ENCODE data around the gene KRT3.

The KRT3 gene

GRCh38 chr12:52815676-52816588, 20.0 kb upstream of the KRT3 start:
- H3K27me3 ChIP-seq (ENCODE audit: control insufficient read depth, low read length): no peaks in the 10 kb centered on the region; the same call in 1 of the 2 replicates
- TF ChIP-seq EZH2phosphoT487 (IDR thresholded peaks at IDR 0.05; ENCODE audit: borderline replicate concordance, low read length) (no peak), CTCF (IDR thresholded peaks at IDR 0.05; ENCODE audit: low read depth, low read length, poor library complexity, severe bottlenecking) (no peak)
- no peaks in the 10 kb centered on the region for H4K20me1 ChIP-seq (ENCODE audit: control insufficient read depth, insufficient read depth, low read depth, low read length)
- no peak overlapping the region for H3K4me2 ChIP-seq (ENCODE audit: low read length)
- H3K9me2 ChIP-seq (replicated peaks; ENCODE audit: control insufficient read depth, low read length): no peaks in the 10 kb centered on the region
- H3F3A ChIP-seq (ENCODE audit: control insufficient read depth, insufficient read depth): no peaks in the 10 kb centered on the region
- no peaks in the 10 kb centered on the region for H3K9me3 ChIP-seq (ENCODE audit: control insufficient read depth, insufficient read depth, low read length)
- no peaks in the 10 kb centered on the region for H3K36me3 ChIP-seq (ENCODE audit: control insufficient read depth, low read length)
- no peaks in the 10 kb centered on the region for H3K4me1 ChIP-seq (ENCODE audit: control insufficient read depth, low read length)
- no peaks in the 10 kb centered on the region for H3K79me2 ChIP-seq (ENCODE audit: control insufficient read depth, low read length)
- no peak overlapping the region for H3K27ac ChIP-seq (ENCODE audit: low read depth, low read length)
- H3K4me3 ChIP-seq (ENCODE audit: low read length): no peak overlapping the region

- Histone ChIP-seq H4K20me1 (ENCODE audit: control insufficient read depth, insufficient read depth, low read depth, low read length) (no peaks in the 10 kb centered on the region), H3K27me3 (ENCODE audit: control insufficient read depth, low read length) (no peaks in the 10 kb centered on the region; the same call in 1 of the 2 replicates)
- no peak for TF ChIP-seq EZH2phosphoT487 (IDR thresholded peaks at IDR 0.05; ENCODE audit: borderline replicate concordance, low read length)
These were observed 19.2 kb upstream of the KRT3 start for GRCh38 chr12:52815161-52815560.

GRCh38 chr12:52814710-52815155, 18.8 kb upstream of the KRT3 start:
- TF ChIP-seq CTCF (IDR thresholded peaks at IDR 0.05; ENCODE audit: low read depth, low read length, poor library complexity, severe bottlenecking) (no peak), EZH2phosphoT487 (IDR thresholded peaks at IDR 0.05; ENCODE audit: borderline replicate concordance, low read length) (no peak)
- Histone ChIP-seq H3K4me1 (ENCODE audit: control insufficient read depth, low read length) (no peaks in the 10 kb centered on the region), H4K20me1 (ENCODE audit: control insufficient read depth, insufficient read depth, low read depth, low read length) (no peaks in the 10 kb centered on the region), H3K27me3 (ENCODE audit: control insufficient read depth, low read length) (no peaks in the 10 kb centered on the region; the same call in 1 of the 2 replicates), H3K4me3 (ENCODE audit: low read length) (no peak overlapping the region), H3K9me3 (ENCODE audit: control insufficient read depth, insufficient read depth, low read length) (no peaks in the 10 kb centered on the region), H3K79me2 (ENCODE audit: control insufficient read depth, low read length) (no peaks in the 10 kb centered on the region), H3F3A (ENCODE audit: control insufficient read depth, insufficient read depth) (no peaks in the 10 kb centered on the region), H3K36me3 (ENCODE audit: control insufficient read depth, low read length) (no peaks in the 10 kb centered on the region), H3K9me2 (replicated peaks; ENCODE audit: control insufficient read depth, low read length) (no peaks in the 10 kb centered on the region), H3K27ac (ENCODE audit: low read depth, low read length) (no peak overlapping the region), H3K4me2 (ENCODE audit: low read length) (no peak overlapping the region)

More at GRCh38 chr12:52815161-52815560, 19.2 kb upstream of the KRT3 start:
- no peaks in the 10 kb centered on the region for H3K9me3 ChIP-seq (ENCODE audit: control insufficient read depth, insufficient read depth, low read length)
- H3K27ac ChIP-seq (ENCODE audit: low read depth, low read length): no peak overlapping the region
- no peaks in the 10 kb centered on the region for H3K9me2 ChIP-seq (replicated peaks; ENCODE audit: control insufficient read depth, low read length)
- H3F3A ChIP-seq (ENCODE audit: control insufficient read depth, insufficient read depth): no peaks in the 10 kb centered on the region
- no peaks in the 10 kb centered on the region for H3K36me3 ChIP-seq (ENCODE audit: control insufficient read depth, low read length)
- no peaks in the 10 kb centered on the region for H3K4me1 ChIP-seq (ENCODE audit: control insufficient read depth, low read length)
- H3K4me3 ChIP-seq (ENCODE audit: low read length): no peak overlapping the region
- no peak overlapping the region for H3K4me2 ChIP-seq (ENCODE audit: low read length)
- H3K79me2 ChIP-seq (ENCODE audit: control insufficient read depth, low read length): no peaks in the 10 kb centered on the region

All from DOHH2 (cell line).